Limb (tissue), 2 donors: Measurements from ENCODE around the gene FBXO34.

Source experiments
- DNase-seq, 2 donors: peaks; one replicate each; pipeline ENCODE4 v3.0.0-alpha.2; 2016; ENCODE audit errors: extremely low spot score in 2 of 2

FBXO34 gene, protein sequence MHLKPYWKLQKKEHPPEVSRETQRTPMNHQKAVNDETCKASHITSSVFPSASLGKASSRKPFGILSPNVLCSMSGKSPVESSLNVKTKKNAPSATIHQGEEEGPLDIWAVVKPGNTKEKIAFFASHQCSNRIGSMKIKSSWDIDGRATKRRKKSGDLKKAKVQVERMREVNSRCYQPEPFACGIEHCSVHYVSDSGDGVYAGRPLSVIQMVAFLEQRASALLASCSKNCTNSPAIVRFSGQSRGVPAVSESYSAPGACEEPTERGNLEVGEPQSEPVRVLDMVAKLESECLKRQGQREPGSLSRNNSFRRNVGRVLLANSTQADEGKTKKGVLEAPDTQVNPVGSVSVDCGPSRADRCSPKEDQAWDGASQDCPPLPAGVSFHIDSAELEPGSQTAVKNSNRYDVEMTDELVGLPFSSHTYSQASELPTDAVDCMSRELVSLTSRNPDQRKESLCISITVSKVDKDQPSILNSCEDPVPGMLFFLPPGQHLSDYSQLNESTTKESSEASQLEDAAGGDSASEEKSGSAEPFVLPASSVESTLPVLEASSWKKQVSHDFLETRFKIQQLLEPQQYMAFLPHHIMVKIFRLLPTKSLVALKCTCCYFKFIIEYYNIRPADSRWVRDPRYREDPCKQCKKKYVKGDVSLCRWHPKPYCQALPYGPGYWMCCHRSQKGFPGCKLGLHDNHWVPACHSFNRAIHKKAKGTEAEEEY

DNA sequence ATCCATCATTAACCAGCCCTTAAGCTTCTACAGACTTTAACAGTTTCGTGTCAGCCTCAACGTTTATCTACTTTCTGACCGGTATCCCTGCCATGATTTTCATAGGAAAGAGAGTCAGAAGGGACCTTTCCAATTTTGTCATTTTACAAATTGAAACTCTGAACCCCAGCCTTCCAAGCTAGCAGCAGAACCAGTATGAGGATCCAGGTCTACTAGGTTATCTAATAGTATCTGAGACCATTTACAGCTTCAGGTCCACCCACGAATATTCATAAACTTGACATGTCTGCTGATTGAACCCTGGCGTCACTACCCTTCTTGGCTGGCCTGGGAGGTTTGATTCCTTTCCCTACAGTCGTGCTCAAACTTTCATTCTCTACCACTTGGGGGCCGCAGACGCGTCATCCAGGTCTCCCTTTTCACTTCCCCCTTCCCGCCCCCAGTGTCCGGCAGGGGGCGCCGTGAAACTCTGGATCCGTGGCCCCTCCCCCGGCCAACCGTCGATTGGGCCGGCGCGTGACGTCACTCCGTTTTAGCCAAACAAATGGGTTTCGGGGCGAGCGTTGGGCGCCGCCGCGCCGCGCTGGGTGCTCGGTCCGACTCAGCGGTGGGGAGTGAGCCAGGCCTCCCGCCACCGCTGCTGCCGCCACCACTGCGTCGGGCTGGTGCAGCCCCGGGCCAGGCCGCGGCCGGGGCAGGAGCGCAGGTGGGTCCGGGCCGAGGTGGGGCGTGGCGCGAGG is at the start of gene FBXO34:
TSS of gene FBXO34 (plus strand) at position 590 of the 740 bp plus-strand sequence. CDS start 78,970 bp downstream, outside the sequence.
- peak; percentile 98 to 100 for DNase-seq

DNA sequence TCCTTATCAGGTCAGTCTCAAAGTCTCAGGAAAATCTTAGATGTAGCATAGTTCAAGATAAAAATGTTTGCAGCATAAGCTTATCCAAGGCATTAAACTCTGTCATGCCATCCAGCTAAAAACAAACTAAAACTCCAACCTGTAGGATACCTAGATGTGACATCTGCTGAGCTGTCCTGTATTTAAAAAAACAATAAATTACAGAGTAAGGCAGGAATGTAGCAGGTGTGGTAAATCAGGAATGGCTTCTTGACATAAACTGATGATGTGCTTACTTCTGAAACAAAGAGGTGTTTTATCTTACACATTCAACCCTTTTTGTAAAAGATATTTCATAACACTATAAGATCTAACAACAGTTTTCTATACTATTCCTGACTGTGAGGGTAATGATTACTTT is 49.3 kb upstream of the FBXO34 start:
- DNase-seq, result no peak

DNA sequence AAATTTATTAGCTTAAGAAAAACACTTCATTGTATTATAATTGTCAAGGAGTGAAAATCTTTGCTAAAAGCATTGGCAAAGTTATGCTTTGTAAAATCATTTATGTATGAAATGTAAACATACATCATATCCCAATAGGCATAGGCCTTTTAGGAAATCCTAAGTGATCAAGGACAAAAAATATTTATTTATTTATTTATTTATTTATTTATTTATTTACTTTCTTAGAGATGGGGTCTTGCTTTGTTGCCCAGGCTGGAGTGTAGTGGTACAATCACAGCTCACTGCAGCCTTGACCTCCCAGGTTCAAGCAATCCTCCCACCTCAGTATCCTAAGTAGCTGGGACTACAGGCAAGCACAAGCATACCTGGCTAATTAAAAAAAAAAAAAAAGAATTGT is 47.9 kb upstream of the FBXO34 start:
- DNase-seq, result no peak

DNA sequence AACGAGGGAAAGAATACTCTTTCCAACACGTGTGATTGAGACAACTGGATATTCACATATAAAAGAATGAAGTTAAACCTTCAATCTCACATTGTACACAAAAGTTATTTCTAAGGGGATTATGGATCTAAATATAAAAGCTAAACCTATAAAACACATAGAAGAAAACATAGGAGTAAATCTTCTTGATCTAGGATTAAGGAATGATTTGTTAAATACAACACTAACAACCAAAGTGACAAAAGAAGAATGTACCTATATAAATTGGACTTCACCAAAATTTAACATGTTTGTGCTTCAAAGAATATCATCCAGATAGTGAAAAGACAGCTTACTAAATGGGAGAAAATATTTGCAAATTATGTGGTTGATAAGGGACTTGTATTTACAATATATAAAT is 43.0 kb upstream of the FBXO34 start:
- no peak for DNase-seq

DNA sequence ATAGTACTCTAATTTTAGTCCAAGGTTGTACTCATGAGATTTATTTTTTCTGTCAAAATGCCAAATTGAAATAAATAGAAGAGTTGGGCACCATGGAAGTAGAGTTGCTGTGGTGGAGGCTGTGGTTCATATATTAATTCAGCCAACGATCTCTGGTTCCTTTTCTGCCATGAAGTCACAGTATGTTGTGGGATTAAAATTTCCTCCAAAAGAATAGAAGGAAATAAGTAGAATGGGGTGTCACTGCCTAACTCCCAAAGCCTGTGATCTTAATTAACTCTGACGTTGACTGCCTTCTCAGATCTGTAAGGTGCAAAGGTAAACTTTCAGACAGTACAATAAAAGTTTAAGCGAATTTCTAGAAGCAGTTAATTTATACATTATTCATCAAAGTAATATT is 37.6 kb upstream of the FBXO34 start:
- no peak for DNase-seq

DNA sequence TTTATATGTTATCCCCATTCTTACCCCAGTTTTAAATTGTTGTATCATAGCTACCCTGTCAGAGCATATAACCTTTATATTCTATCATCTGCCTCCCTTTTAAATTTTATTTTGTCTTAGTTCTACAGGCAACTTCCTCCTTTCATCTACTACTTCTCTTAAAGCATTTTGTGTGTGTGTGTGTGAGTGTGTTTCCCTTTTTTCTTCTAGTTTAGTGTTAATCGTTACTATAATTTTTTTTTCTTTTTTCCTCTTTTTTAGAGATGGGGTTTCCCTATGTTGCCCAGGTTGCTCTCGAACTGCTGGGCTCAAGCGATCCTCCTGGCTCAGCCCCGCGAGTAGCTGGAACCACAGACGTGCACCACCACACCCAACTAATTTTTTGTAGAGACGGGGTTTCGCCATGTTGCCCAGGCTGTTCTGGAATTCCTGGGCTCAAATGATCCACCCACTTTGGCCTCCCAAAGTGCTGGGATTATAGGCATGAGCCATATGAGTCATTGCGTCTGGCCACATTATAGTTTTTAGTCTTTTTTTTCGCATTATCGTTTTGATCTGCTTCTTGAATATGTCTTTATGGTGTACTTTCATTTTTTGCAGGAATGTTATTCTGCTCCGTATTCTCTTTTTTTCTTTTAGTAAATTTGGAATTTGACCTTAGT is 33.1 kb upstream of the FBXO34 start:
- DNase-seq, result no peak

DNA sequence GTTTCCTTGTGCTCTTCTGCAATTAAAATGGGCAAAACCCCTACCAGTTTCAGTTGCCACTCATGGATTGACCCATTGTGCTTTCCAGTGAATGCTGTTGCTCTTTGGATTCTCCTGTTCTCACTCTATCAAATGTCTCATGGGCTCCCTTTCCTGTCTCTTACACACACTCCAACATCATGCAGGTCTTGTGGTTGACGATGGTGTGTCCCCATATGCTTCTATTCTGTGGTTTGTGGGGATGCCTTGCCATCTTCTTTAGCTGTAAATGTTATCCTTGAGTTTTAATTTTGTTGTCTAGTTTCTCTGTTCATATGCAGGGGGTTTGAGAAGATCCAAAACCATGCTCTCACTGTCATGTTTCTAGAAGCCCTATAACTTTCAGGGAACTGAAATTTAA is 31.9 kb upstream of the FBXO34 start:
- DNase-seq, result no peak

DNA sequence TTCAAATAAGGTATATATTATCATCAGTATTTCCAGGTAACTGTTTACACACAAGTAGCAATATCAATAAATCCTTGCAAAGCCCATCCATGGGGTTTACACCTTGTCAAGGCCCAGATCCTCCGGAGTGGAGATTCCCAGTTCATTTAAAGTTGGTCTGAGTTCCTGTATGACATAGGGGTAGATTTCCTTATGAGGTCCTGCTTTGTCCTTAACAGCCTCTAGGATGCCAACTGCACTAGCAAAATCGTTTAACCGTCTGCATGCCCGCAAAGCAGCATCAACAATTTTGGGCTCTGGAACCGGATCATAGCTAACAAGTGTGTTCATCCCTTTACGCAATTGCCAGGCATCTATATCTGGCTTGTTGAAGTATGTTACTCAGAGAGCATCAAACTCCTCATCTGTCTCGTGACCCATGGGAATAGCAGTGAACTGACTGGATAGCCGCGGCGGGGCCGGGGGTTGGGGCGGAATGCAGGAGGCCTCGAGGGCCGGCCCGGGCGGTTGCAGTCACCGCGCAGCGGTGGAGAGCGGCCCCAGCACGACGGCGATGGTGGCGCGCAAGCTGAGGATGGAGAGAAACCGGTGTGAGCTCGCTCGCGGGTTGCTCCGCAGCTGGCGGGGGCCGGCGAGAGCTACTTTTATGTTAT is 30.6 kb upstream of the FBXO34 start:
- peak in 1 of 2 donors; percentile 37 for DNase-seq

DNA sequence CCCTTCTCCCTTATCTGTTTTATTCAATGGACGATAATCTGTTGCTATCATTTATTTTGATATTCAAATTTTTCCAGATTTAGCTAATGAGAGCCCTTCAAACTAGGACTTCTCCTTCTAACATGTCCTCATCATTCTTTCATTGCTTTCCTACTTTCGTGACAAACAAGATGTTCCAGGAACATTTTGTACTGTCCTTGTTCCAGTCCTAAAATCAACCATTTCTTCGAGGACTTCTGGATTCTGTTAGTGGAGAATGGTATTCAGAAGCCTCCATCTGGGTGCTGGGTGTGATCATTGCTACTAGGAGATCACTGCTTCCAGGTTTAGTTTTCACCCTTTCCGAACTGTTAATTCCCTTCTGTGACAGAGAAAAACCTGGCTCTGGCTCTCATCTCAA is 29.5 kb upstream of the FBXO34 start:
- no peak for DNase-seq

DNA sequence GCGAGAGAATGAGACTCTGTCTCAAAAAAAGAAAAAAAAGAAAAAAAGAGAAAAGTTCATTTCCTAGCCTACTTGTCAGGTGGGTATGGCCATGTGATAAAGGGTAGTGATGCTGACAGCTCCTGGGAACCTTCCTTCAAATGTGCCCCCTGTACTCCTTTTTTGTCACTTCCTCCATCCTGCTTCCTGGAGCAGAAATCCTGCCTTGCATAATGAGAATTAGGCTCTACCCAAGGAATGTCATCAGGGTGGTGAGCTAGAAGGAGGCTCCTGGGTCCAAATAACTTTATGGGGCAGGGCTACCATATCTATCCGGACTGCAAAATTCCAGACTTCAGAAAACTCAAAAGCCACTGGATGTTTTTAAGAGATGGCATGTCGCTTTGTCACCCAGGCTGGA is 27.8 kb upstream of the FBXO34 start:
- no peak for DNase-seq

DNA sequence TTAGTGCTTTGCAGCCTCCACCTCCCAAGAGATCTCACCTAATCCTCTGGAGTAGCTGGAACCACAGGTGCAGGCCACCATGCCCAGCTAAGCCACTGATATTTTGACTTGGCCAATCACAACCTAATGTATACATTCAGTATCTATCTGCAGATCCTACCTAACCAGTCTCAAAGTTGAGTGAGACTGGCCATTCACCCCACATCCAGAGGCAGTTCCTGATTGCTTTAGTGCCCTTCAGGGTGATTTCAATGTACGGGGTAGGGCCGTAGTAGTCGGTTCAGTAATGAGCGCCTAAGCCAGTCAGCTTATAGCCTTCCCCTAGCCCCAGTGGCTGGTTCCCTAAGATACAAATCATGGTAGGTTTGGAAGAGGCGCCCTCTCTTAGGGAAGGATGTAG is 27.4 kb upstream of the FBXO34 start:
- DNase-seq, result no peak

DNA sequence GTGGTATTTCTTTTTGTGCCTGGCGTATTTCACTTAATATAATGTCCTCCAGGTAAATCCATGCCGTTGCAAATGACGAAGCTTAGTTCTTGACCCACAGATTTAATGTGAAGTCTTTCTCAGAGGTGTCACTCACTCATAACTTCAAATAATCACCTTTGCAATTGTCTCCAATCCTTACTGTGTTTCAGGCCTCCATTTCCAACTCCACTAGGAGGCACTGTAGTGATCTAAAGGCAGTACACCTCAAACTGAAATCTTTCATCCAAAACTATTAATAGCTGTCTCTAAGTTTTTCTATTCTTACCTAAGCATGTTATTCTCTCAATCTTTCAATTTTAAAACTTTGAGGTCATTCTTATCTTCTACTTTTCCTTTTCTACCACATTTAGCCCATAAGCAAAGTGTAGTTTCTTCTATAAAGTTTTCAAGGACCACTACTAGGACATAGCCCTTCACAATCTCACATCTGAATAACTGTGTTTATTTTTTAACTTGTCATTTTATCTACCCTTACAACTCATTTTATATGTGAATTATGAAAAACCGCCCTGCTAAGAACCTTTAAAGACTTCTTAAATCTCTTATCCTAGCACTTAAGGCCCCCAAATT is 25.5 kb upstream of the FBXO34 start:
- DNase-seq, result no peak

DNA sequence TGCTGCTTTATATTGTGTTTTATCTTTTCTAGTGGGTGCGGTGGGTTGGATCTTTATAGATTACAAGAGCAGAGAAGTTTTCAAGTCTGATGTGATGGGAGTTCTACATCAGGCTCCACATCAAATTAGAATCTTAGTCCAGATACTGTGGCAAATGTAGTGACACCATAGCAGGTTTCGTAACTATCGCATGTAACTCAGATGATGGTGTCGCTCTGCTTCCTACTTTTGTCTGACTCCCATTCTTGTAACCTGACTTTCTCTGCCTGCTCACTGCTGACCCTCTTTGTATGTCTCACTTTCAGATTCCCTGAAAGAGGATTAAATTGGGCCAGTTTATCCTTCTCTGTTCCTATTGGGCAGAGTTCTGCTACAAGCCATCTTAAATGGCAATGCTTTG is 22.8 kb upstream of the FBXO34 start:
- no peak for DNase-seq

DNA sequence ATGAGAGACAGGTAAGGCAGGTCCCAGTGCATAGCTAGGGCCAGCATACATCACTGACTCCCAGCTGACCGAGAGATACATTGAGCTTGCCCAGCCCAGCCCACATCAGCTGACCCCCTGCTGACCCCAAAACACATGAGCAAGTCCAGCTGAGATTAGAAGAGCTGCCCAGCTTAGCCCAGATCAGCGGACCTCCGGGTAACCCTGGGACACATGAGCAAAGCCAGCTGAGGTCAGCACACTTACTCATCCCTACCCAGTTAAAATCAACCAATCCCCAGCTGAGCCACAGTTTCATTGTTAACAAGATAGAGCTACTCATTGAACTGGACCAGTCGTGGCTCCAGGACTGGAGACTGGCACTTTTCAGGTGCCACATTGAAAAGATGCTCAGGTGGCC is 21.8 kb upstream of the FBXO34 start:
- no peak for DNase-seq

DNA sequence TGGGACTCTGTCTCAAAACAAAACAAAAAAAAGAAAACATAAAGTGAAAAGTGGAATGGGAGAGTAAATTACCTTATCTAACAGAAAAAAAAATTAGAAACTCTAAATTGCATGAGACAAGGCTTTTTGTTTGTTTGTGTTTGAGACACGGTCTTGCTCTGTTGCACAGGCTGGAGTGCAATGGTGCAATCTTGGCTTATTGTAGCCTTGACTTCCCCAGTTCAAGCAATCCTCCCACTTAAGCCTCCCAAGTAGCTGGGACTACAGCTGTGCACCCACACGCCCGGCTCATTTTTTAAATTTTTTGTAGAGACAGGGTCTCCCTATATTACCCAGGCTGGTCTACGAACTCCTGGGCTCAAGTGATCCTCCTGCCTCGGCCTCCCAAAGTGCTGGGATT is 17.9 kb upstream of the FBXO34 start:
- no peak for DNase-seq

DNA sequence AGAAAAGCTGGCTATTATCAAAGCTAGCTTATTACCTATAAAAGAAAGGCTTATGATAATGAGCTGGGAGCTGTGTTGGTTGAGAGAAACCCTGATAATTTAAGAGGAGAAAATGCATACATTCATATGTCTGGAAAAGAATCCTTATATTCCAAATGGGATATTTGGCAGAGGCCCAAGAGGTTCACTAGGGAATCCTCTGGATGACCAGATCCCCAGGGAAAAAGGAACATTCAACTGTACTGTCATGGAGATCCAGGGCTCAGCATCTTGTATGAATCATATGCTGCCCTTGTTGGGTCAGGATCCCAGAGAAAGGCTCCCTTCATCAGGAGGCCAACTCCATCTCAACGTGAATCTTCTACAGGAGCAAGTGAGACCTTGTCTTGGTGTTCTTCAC is 16.6 kb upstream of the FBXO34 start:
- no peak for DNase-seq

DNA sequence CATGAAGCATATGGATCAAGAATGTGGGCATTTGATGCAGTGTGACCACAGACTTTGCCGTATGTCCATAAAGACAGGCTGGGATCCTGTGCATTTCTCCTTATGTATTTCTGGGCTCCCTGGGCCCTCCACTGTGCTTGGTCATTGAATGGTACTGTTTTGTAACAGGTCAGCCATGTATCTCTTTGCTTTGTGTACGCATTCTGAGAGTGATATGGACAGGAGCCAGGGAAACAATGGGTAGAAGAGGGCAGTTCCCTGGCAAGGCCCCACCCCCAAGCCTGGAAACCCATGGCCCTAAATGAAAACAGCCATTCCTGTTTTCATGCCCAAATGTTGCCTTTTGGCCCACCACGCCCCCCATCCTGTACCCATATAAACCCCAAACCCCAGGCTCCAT is 15.2 kb upstream of the FBXO34 start:
- DNase-seq, result no peak

DNA sequence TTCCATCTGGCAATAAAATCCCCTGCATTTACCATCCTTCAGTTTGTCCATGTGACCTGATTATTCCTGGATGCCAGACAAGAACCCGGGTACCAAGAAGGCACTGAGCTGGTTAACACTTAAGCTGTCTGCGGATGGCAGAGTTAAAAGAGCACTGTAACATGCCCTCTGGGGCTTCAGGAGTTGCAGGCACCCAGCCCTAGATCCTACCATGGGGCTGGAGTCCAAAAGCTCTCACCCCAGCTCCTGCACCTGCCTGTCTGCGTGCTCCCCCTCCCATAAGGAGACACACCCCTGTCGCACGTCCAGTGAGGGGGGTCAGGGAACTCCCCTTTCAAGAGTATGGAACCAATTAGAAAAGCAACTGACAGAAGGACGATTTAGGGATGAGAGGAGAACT is 14.6 kb upstream of the FBXO34 start:
- DNase-seq, result no peak

DNA sequence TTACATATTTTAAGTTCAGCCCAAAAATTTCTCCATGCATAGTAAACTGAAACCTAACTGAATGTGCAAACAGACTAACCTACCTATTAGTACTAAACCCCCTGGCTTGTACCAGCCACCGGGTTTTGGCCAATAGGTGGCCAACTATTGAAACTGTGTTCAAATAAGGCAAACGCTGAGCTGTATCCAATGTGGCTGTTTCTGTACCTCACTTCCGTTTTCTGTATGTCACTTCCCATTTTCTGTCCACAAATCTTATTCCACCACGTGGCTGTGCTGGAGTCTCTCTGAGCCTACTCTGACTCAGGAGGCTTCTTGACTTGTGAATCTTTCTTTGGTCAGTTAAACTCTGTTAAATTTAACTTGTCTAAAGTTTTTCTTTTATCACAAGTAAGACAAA is 6.0 kb upstream of the FBXO34 start:
- DNase-seq, result no peak

DNA sequence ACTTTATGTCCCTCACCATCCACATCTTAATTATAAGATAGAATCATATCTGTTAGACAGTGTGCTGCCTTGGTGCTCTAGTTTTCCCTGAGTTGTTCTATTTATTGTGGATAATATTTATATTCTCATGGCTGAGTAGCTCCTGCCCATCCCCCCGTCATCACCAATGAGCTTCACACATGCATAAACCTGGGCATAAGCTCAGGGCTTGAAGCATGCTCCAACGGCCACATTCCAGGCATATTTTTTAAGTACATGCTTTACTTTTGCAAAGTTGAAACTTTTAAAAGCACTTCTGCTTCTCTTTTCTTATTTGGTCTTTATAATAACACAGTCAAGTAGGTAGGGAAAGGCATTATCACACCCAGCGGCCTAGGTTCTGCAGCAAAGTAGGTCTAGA is 3.4 kb upstream of the FBXO34 start:
- no peak for DNase-seq
